HG03565 (cell line): ENCODE results near the gene ZNF77.
A peak's percentile ranks its signal among the peaks of the same experiment; 100 is the strongest.
"Not testable (repeated sequence)": the region's sequence is repeated elsewhere in the genome, so short reads cannot be mapped to it uniquely, and the experiment has no call there.

ENCODE experiments used
- ATAC-seq: cut with Tn5 transposase; IDR thresholded peaks from one replicate; pipeline ENCODE4 v1.9.1; 2021; ENCODE audit warnings: mild to moderate bottlenecking, moderate library complexity; ENCODE audit not compliant: unreplicated experiment

The ZNF77 gene

GRCh38 chr19:2922987-2923386 is 21.8 kb downstream of the ZNF77 start:
- no peak for ATAC-seq

GRCh38 chr19:2917275-2918184 is 27.2 kb downstream of the ZNF77 start:
- ATAC-seq = no peak

- no peak for ATAC-seq
Measured at GRCh38 chr19:2912306-2912705, 32.5 kb downstream of the ZNF77 start.

GRCh38 chr19:2906631-2907195 is 38.1 kb downstream of the ZNF77 start:
- no peak for ATAC-seq

DNA sequence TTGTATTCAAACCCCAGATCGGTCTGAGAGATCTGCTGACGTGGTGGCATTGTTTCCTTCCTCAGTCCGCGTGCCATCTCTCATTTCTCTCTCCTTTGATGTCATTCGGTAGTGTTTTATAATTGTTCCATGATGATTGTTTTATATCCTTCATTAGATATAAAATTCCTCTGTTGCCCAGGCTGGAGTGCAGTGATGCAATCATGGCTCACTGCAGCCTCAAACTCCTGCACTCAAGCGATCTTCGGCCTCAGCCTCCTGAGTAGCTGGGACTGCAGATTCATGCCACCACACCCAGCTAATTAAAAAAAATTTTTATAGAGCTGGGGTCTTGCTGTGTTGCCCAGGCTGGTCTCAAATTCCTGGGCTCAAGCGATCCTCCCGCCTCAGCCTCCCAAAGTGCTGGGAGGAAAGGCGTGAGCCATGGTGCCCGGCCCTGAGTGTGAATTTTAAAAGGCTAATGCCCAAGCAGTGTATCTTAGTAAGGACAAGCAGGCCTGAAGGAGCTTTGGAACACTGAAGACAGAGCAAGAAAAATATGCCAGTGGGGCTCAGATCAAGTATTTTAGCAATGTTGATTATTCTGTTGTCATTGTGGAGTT is 38.8 kb downstream of the ZNF77 start:
- ATAC-seq = no peak

DNA sequence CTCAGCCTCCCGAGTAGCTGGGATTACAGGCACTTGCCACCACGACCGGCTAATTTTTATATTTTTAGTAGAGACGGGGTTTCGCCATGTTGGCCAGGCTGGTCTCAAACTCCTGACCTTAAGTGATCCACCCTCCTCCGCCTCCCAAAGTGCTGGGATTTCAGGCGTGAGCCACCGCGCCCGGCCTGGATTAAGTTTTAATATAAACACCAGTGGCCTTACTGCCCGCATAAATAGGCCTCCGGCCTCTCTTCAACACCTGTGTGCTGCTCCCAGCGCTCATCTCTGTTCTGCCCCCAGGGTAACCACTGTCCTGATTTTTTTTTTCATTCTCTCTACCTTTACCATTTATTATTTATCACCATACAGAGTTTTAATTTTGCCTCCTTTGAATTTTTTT is 41.4 kb downstream of the ZNF77 start:
- ATAC-seq = not testable (repeated sequence)

DNA sequence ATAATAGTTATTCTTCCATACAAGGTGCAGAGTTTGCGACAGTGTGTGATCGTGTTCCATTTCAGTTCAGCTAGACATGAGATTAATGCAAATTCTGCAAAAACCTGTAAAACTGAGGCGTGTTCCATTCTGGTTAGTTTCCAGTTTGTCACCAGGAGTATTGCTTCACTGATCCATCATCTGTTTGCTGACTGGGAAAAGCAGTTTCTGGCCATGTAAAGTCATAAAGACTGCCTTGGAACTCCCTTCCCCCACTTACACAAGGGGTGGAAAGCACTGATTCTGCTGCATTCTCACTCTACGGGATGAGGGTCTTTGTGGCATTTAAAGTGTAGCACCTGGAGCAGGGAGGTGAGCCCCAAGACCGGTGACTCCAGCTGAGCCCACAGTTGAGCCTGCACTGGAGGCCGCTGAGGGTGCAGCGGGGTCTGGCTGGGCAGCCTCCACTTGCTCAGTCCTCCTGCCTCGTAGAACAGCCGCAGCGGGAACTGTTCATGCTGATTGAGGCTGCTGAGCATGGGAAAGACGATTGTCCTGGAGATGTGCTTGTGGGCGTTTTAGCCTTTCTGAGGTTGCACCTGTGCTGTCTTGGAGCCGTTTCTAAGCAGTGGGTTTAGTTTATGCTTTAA is 42.1 kb downstream of the ZNF77 start:
- ATAC-seq = no peak

DNA sequence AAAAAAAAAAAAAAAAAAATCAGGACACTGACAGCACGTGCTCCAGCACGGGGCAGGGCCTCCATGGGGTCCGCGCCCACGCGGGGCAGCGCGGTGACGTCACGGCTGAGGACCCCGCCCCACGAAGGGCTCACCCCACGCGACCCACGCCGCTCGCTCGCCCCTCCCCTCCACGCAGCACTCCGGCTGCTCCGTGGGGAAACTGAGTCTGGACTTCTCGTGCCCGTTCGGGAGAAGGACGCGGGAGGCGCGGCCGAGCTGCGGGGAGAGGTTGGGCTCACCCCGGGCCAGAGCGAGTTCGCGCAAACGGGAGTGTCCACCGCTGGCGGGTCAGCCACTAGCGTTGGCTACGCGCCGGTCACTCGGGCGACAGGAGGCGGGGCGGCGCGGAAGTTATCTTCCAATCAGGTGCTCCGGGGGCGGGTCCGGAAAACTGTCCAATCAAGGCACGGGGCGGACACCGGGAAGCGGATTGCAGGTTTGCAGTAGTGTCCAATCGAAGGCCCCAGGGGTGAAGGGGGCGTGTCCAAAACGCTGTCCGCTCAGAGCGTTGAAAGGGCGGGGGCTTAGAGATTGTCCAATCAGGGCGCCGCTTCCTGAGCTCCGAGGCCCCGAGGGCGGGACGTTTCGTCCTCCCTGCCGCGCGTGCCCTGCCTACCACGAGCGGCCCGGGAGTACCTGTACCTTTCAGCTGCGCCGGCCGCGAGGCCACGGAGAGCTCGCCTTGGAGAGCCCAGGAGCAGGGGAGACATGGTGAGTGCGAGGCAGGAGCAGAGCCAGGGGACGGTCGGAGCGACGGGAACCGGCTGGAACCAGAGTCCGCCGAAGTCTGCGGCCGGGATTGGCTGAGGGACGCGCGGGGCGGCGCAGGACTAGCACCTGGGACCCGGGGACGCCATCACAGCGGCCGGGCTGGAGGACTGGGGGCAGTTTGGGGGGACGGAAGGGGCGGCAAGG is 44.2 kb downstream of the ZNF77 start, which contains the start of gene ZNF57:
Gene ZNF57 (plus strand): TSS at position 633 of the 957 bp plus-strand sequence. CDS start 118 bp downstream, at position 751.
- ATAC-seq = peak; percentile 86

- no peak for ATAC-seq
Measured at GRCh38 chr19:2896694-2897093, 48.1 kb downstream of the ZNF77 start.

- ATAC-seq = not testable (repeated sequence)
Measured at GRCh38 chr19:2890531-2890930, 54.2 kb downstream of the ZNF77 start.

DNA sequence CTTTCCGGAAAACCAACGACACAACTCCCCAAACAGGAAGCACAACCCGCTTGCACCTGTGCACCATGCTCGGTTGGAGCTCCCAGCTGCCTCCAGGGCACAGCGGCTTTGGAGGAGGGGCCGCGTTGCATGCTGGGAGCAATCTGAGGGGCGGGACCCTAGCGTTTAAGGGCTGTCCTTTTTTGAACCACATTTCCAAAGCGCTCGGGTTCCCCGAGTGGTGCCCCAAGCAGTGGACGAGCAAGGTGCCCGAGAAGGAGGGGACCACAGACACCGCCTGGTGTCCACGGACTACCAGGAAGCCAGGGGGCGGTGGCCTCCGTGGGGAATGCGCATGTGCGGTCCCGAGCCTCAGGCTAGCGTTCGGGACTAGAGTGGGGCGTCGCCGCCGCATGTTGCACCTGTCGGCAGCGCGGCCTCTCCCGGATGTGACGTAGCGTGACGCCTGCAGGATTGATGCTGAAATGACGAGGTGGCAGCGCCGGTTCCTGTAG is 56.0 kb downstream of the ZNF77 start:
- no peak for ATAC-seq

DNA sequence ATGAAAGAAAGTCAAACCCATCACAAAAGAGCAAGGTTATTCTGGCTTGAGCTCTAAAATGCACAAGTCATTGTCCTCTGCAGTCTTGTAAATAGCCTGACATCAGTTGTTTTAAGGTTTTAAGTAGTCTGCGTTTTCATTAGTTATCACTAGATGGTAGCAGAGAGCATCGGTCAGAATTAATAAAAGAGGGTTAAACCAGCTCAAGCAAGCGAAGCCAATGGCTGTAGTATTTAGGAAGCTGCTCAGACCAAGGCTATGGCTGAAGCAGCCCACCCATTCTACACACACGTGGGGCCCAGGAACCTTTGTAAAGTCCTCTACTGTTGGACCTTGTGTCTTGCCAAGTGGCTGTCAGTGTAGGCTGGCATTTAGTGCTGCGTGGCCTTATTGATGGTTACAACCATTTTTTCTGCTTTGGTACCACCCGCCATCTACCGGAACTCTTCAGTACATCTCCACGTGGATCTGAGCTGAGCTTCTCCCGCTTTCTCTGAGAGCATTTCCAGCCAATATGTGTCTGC is 57.3 kb downstream of the ZNF77 start:
- no peak for ATAC-seq

GRCh38 chr19:2885736-2886135 is 59.0 kb downstream of the ZNF77 start:
- ATAC-seq = no peak

DNA sequence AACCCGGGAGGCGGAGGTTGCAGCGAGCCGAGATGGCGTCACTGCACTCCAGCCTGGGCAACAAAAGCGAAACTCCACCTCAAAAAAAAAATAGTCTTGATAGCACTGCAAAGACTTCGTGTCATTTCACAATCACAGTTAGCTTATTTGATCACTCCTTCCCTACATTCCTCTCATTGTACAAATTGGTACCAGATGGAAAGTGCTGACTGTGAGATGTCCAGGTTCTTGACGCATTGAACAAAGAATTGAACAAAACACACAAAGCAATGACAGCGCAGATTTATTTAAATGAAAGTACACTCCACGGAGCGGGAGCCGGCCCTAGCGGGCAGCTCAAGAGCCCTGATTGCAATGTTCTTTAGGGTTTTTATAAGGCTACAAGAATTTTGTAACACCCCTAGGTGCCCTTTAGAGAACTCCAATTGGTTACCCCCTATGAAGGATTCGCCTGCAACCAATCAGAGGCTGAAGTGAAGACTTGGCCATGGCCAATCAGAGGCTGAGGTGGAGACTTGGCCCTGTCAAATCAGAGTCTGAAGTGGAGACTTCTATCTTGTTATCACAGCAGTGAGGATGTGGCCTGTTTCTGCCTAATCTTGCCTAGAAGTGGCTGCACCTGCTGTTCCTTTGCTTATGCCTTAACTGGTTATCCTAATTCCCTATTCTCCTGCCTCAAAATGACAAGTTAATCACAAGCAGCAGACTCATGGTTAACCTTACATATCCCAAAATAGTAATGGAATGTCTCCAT is 60.9 kb downstream of the ZNF77 start:
- no peak for ATAC-seq
